HG02840 (cell line): ENCODE measurements around the gene NTMT2.
"Not testable (repeated sequence)": the region's sequence is repeated elsewhere in the genome, so short reads cannot be mapped to it uniquely, and the experiment has no call there.

ENCODE experiments used
- ATAC-seq: cut with Tn5 transposase; IDR thresholded peaks from one replicate; pipeline ENCODE4 v1.9.1; 2021; ENCODE audit warnings: mild to moderate bottlenecking, moderate library complexity, moderate number of reproducible peaks; ENCODE audit not compliant: unreplicated experiment, low FRiP score

The NTMT2 gene

DNA sequence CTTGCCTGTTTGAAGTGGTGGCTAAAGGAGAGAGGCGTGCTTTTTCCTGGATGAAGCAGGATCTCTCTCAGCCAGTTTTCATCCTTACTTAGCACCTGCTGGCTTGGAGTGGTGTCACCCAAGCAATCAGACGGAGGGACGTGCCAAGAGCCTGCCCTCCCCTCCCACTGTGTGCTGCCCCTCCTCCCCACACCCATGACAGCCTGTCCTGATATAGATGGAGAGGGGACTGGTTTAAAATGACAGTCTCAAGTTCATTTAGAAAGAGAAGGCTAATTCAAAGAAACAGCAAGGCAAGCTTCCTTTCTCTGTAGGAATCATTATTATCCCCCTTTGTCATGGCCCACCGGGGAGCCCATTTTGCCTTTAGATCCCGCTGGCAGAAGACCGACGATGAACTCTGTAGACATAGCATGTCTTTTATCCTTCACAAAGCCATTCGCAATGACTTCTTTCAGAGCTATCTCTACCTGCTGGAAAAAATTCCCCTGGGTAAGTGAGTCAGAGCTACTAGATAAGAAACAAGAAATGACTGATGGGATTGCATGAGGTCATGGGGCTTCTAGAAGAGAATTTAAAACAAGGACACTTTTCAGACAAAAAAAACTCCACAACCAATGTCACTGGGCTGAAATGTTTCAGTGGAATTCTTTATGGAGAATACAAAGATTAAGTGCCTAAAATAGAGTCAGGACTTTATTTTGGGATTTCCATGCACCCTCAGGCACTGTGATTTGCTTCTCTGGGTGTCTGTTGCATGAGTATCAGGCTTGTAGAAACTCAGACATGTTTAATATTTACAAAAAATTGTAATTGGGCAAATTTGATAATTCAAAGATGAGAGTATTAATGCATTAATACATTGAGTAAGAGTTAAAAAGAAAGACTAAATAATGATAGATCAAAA lies at the start of gene NTMT2:
TSS of gene NTMT2 (plus strand) at position 190 of the 907 bp plus-strand sequence. CDS start at position 339, 149 bp downstream.
- no peak for ATAC-seq

DNA sequence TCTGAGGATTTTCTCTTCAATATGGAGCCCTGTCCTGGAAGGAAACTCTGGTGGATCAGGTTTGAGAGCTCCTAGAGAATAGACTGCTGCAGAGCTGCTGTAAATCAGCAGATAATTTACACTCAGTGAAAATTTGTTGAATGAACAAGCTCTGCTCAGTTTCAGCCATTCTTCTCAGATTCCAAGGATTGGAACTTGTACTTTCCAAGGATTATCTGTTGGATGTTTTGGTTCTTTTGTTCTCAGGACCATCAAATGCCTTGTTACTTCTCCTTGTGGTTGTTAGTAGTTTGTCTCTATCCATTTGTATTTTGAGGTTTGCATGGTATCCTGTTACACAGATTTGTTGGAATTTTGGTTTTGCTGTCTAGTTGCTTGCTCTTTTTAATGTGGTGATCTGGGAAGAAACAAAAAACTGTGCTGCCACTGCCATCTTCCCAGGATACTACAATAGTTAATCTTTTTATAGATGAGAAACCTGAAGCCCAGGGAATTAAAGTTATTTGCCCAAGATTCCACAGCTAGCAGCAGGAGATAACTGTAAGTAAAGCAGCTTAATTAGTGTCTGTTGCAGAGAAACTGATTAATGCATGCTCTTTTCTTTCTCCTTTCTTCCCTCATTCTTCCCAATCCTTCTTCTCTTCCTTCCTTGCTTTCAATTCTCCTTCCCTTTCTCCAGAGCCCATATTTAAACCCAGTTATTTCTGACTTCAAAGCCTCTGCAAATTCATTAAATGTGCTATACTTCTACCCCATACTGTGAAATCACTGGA lies 49.6 kb upstream of the NTMT2 start:
- ATAC-seq, result no peak

DNA sequence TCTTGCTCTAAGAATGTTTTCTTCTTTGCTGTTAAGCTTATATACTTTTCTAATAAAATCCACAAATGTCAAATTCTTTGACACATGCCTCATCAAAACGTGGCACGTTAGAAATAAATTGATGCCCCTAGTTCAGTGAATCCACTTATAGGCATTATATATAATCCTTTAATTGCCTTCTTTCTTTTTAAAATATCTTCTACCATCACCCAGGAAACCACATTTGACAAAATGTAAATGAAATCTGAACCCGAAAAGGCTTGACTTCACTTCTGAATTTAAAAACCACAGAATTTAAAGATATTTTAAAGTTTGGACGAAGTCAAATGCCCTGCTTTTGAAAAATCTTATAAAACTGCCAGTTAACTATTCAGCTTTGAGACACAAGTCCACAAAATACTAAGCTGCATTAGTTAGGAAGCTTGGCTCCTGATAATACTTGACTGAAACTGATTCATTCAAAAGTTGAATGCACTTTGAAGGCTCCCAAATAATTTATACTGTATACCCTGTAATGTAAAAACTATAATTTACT lies 48.9 kb upstream of the NTMT2 start:
- ATAC-seq, result no peak

DNA sequence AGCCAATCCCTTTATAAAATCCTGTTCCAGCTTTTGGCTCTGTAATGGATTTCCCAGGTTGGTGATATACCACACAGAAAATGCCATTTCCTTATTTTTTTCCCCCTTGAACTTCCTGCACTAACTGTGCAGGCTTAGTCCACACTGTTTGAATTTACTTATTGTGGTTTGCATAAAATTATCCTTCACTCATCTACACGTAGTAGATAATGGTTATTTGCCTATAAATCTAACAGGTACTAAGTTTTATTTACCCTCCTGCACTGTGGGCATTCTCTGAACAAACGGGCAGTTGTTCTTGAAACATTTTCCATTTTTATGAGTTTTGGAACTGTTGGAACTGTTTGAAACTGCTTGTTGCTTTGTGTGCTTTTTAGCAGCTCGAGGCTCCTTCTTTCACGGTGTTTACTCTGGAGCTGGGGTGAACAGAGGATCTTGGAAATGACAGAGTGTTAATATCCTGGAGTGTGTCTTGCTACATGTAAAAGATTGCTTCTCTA lies 48.3 kb upstream of the NTMT2 start:
- no peak for ATAC-seq

DNA sequence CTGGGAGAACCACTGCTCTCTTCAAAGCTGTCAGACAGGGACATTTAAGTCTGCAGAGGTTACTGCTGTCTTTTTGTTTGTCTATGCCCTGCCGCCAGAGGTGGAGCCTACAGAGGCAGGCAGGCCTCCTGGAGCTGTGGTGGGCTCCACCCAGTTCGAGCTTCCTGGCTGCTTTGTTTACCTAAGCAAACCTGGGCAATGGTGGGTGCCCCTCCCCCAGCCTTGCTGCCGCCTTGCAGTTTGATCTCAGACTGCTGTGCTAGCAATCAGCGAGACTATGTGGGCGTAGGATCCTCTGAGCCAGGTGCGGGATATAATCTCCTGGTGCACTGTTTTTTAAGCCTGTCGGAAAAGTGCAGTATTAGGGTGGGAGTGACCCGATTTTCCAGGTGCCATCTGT lies 32.6 kb upstream of the NTMT2 start:
- ATAC-seq, result not testable (repeated sequence)

DNA sequence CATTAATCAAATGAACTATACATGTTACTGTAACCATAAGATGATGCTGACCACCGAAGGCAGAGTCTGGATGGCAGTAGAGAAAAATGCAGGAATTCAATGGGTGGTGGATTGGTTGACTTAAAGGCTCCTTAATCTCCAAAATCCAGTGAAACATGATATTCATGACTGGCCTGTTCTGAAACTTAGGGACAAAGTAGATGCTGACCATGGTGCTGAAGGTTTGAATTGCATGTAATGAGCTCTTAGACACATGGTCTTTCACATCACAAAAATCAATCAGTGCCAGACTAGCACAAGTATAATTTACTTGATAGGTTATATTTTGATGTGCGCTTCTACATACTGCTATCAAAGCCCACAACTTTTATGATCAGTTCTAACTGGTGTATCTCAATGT lies 30.9 kb upstream of the NTMT2 start:
- ATAC-seq, result no peak

DNA sequence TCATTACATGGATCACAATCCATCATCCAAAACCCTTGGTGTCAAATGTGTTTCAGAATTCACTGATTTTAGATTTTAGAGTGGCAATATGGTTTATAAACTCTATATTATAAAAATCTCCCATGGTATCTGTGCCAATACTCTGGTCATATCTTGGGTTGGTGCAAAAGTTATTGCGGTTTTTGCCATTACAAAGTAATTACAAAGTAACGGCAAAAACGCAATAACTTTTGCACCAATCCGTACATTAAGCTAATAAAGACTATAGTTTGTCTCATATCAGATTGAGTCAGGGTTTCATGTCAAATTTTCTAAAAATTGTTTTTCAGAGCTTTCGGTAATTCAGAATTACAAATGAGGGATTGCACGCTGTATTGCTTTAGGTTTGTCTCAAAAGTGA lies 23.4 kb upstream of the NTMT2 start:
- no peak for ATAC-seq

DNA sequence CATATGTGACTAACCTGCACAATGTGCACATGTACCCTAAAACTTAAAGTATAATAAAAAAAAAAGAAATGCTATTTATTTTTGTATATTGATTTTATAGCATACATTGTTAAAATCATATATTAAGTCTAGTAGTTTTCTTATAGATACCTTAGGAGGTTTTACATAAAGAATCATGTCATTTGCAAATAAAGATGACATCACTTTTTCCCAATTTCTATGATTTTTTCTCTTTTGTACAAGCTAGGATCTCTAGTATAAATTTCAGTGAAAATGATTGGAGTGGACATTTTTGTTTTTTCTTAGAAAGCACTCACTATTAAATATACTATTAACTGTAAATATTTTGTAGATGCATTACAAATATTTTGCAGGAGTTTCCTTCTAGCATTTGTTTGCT lies 20.5 kb upstream of the NTMT2 start:
- ATAC-seq, result no peak

DNA sequence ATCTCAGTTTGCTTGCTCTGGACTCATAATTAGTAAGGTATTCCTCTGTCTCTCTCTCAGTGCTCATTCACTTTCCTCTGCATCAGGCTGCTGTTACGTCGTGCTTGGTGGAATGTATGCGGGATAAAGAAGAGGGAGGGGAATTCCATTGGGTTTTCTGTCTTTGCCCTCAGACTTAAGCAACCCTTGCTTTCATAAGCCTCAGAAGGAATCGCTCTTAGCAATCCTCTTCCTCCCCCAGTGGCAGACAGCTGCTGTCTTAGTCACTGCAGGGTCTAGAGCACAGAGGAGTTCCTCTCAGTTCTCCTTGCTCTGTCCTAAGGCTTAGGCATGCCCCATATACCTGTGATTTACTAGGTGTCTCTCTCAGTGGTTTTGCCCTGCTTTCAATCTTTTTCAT lies 19.1 kb upstream of the NTMT2 start:
- peak; percentile 95 for ATAC-seq

DNA sequence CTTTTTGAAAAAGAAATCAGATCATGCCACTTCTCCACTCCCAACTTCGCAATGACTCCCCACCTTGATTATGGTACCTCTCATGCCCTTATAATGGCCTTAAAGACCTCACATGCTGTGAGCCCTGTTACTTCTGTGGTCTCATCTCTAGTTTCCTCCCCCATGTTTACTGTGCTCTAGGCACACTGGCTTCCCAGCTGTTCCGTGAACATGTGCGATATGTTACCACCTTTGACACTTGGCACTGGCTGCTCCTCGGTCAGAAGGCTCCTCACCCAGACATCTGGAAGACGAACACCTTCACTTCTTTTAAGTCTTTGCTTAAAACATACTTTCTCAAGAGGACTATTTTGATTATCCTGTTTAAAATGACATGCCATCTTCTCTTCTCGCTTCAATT lies 14.3 kb upstream of the NTMT2 start:
- ATAC-seq, result no peak

DNA sequence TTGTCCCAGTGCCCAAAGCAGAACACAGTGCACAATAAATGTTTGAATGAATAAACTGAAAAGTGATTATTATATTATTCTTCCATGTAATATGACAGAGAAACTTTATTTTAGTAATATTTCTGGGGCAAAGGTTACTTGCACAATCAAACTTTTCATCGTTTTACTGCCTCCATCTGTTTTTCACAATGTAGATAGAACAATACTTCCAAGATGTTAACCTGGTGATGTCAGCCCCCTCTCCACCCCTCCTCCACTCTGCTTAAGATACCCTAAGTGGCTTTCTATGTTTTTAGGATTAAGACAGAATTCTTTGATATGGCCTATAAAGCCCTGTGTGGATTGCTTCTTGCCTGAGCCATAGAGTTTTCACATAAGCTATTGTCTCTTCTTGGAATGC lies 13.8 kb upstream of the NTMT2 start:
- no peak for ATAC-seq

DNA sequence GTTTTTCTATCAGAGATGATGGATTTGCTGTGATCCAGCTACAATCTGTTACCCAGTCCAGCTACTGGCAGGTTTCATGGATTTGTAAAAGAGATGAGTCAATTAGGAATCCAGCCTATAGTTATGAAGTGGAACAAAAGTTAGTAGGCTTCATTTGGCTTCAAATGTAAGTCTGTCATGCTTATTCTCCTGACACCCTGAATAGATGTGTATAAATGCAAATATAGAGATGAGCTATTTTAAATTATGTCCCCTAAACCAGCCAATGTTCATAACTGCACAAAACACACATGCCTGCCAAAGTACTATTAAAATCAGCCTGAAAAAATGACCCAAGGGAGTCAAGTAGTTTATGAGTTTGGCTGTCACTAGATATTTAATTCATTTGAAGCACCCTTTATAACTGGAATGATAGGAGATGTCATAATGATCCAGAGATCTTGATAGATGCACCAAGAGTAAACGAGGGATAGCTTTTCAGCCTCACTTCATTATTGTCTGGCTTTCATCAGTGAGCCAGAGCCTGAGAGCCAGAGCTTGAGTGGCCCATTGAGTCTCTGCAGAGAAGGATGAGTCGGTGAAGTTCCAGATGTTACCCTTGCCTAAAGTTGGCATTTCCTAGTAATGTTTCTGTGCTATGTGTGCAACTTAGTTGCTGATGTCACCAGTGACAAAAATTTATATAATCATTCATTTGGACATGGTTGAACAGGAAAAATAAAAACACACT lies 11.8 kb upstream of the NTMT2 start:
- no peak for ATAC-seq

DNA sequence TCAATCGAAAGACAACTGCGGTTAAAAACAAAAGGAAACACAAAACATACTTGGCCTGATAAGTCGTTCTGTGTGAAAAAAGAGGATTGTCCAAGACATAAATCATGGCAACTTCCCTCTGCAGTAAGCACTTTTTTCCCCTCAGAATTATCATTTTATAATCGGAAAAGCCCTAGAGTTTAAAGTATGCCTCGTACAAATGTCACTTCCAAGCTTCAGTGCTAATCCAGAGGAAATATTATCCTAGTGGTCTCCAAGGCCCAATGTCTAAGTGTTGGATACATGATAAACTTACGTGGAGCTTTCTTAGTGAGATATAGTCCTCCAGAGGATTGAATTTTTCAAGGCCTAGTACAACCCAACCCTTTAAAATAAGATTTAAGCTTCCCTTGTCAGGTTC lies 11.2 kb upstream of the NTMT2 start:
- no peak for ATAC-seq

DNA sequence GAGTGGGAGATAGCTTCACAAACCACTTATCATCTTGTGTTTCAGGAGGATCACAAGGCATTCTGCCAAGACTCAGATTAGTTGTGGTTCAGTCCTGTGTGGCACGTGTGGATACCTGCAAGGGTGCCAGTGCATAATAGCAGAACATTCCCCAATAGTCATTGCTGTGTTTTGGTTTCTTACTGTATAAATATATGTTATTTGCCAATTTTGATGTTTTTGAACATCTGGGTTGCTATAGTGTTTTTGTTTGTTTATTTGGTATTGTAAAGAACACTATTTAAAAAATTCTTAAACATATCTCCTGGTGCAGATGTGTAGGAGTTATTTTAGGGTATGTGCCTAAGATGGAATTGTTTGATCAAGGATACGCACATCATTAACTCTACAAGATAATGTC lies 5.4 kb upstream of the NTMT2 start:
- no peak for ATAC-seq

DNA sequence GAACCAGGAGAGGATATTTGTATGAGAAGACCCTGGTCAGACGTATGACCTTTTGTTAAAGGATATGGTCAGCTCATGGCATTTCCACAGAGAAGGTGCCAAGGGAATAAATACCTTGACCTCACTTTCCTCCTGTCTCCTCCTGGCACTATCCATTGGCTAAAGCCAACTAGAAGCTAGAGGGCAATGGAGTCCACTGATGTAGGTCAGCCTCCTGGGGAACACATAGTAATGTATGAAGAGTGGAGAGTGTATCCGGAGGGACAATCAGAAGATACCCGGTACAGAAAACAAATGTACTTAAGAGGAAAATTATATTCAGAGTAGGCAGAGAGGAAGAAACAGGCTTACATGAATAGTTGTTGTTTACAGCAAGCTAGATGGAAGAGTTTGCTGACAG lies 698 bp upstream of the NTMT2 start:
- no peak for ATAC-seq

DNA sequence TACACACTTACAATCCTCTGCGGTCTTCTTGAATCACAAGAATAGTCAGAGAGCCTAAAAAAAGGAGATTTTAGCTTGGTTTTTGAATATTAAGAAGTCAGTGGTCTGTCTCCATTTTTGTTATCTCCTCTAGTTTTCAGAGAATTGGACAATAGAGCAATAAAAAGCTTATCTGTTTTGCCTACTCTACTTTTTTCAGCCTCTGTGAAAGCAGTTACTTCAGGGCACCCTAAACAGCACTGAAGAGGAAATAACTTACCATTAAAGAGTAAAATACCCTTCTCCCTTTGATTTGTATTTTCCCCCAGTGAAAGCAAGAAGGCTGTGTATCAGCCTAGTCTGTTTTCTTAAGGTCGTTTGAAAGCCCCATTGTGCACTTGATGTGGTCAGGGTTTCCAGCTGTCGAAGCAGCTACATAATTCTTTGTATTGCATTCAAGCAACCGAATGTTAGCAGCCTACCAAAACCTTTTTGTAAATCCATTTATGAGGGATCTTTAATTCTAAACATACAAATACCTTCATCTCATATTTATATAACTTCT lies 1.0 kb downstream of the NTMT2 start:
- no peak for ATAC-seq

DNA sequence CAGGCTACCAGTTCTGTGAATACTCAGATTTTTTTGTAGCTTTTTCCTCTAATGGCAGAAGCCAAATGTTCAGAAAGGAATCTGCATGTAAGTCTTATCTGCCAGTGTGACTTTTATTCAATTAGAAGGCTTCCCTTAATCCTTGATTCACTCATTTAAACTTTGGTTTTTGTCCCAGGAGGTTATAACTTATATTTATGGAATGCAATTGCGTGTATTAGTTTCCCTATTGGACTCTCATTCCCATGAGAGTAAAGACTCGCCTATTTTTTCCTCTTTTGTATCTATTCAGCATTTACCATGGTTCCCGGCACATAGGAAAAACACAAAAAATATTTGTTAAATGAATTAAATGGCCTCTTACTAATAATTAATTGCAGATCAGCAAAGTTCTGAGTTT lies 3.5 kb downstream of the NTMT2 start:
- no peak for ATAC-seq

DNA sequence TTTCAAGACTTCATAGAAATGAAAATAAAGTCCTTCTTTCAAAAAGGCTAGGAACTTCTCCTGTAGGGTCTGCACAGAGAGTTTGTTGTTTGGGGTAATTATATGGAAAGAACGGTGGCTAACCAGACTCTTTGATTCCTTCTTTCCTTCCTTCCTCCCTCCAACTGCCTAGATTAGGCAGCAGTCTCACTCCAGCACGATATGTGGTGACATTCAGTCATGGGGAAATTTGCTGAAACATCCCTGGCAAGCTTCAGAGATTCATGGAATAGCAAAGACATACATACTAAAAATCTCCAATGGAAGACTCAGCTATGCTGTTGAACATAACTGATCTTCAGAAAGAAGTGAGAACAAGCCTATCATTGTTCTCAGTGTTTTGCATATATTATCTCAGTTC lies 4.3 kb downstream of the NTMT2 start:
- ATAC-seq, result no peak

DNA sequence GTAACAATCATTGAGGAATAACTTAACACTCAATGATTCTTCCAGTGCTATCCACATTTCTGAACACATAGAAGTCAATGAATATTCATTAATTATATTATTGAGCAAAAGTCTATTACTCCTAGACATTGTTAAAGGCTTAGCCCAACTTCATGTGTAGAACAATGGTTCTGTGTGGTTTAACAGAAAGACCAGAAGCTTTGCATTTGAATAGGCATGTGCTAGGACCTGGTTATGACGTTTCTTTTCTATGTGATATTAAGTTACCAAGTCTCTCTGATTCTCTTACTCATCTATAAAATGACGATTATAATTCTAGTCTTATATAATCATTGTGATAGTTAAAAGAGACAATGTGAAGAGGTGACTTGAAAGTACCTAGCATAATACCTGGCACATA lies 5.2 kb downstream of the NTMT2 start:
- no peak for ATAC-seq

DNA sequence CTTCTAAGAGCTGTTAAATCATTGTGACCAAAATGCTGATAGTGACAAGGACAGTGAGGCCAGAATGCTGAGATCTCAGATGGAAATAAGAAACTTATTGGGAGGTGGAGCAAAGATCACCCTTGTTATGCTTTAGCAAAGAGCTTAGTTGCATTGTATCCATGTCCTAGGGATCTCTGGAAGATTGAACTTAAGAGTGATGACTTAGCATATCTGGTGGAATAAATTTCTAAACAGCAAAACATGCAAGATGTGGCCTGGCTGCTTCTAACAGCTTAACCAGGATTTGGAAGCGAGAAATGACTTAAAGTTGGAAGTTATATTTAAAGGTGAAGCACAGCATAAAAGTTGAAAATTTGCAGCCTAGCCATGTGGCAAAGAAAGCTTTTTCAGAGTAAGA lies 7.7 kb downstream of the NTMT2 start:
- ATAC-seq, result no peak
